ENCODE results near the gene CASP1. TPM values are rescaled to one million over a fixed set of nuclear protein-coding genes. Genes with fewer than 3 reads are reported as not detected.
"Not testable (repeated sequence)": the region's sequence is repeated elsewhere in the genome, so short reads cannot be mapped to it uniquely, and the experiment has no call there.

The CASP1 gene
- total RNA-seq, 1 donor from 2014 or later: 2.9 TPM

DNA sequence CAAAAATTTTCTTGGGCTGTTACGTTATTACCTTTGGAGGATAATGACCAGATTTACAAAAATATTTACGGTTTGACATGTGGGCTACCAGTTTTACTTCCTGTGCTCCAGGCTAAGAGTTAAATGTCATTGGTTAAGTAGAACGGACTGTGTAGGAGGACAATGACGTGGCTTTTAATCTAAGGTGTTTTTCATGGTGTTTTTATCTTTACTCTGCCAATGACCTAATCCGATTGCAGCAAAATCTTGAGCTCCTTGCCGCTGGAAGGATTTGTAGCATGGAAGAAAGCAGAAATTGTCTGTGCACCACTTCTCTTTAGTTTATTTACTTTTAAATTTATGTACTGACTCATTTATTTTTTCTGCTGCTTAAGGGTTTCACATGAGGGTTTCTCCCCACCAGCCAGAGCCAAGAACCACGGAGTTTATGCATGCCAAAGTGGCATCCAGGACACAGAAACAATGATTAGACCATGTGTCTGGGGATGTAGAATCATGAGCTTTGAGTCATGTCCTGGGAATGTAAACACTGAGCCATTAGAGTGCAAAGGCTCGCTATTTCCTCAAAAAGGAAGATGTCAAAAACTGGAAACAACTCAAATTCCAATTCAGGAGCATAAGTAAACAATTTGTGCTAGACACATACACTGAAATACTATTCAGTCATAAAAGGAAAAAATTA is 12.1 kb upstream of the CASP1 start:
- peak; percentile 85 for DNase-seq (ENCODE audit: low read depth)

DNA sequence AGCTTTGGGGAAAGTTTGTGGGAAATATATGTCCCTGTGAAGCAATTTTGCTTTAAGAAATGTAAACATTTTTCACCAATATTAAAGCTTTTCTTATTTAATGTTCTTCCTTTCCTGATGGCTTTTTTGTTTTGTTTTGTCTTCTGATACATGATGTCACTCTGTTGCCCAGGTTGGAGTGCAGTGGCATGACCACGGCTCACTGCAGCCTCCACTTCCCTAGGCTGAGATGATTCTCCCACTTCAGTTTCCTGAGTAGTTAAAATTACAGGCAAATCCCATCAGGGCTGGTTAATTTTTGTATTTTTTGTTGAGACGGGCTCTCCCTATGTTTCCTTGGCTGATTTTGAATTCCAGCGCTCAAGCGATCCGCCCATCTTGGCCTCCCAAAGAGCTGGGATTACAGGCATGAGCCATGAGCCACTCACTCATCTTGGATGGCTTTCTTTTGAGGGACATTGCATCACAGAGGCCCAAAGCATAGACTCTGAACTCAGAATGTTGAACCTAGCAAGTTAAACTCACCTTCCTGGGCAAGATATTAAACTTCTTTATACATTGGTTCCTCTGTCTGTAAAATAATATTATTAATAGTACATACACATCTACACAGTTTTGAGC is 10.8 kb upstream of the CASP1 start:
- DNase-seq (ENCODE audit: low read depth): no peak

DNA sequence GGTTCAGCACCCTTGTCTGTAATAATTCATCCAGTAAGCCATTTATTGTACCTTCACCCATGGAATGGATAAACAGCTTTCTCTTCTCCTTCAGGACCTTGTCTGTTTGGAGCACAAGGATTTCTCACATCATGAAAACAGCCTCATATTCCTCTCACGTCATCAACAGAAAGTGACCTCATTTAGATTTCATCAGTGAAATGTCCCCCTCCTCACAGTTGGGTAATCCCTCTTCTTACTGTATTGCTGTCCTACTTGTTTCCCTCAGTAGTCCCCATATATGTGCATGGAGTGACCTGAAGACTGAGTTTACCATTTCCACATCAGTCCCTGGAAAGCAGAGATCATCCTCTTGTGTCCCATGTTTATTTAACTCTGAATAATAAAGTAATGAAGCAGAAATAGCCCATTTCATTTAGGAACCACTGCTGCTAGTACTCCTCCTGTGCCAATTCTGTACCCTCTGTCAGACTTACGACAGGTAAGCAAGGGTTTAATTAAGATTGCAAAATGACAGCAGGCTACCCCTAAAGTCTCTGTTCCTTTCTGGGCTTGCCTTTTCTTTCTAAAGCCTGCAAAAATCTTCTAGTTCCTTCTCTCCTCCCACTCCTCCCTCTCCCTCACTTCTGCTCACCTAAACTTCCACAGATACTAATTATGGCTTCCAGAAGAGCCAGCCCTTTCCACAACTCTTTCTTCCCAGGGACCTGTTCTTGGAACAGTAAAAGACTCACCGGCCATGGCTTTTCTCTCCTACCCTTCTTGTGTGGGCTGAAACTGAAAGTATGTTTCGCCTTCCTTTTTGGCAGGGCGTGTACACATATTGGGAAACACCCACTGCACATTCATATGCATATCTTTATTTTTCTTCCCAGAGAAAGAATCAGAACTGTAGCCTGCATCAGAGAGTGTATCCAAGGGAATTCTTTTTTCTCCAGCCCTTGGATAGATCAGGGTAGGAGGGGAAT is 9.9 kb upstream of the CASP1 start, which contains the start of gene CARD16:
Gene CARD16, minus strand, starts transcription at position 779 of the 968 bp plus-strand sequence. Its CDS starts 38 bp downstream, at position 741.
- not testable (repeated sequence) for DNase-seq (ENCODE audit: low read depth)

DNA sequence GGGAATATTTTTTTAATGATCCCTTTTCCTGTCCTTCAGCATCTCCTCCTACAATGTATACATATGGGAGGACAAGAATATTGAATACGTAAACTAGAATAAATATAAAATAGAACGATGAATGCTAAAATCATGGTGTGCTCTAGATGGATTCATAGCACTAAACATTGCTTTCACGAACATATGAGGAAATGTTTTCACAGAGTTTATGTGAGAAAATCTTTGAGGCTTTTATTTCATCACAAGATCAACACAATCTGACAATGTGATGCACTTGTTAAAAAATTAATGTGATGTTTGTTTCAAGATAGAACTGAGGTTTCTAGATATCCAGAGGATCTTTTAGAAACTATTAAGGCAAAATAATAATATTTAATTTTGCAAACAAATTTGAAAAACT is 7.2 kb upstream of the CASP1 start:
- no peak for DNase-seq (ENCODE audit: low read depth)

DNA sequence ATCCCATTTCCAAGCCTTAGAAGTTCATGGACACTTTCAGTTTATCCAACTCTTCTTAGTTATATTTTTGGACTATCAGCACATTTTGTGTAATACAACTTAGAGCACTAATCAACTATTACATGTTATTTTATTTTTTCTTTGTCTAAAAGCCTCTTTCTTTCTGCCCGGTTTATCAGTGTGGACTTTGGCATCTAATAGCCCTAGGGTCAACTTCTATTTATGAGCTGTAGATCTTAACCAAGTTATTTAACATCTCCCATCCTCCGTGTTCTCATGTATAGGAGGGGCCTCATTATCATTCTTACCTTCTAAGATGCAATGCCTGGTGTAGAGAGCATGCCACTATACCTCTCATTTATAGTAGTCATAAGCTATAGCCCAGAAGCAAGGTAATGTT is 5.8 kb upstream of the CASP1 start:
- no peak for DNase-seq (ENCODE audit: low read depth)

DNA sequence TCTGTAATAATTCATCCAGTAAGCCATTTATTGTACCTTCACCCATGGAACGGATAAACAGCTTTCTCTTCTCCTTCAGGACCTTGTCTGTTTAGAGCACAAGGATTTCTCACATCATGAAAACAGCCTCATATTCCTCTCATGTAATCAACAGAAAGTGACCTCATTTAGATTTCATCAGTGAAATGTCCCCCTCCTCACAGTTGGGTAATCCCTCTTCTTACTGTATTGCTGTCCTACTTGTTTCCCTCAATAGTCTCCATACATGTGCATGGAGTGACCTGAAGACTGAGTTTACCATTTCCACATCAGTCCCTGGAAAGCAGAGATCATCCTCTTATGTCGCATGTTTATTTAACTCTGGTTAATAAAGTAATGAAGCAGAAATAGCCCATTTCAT is 556 bp downstream of the CASP1 start:
- not testable (repeated sequence) for DNase-seq (ENCODE audit: low read depth)

DNA sequence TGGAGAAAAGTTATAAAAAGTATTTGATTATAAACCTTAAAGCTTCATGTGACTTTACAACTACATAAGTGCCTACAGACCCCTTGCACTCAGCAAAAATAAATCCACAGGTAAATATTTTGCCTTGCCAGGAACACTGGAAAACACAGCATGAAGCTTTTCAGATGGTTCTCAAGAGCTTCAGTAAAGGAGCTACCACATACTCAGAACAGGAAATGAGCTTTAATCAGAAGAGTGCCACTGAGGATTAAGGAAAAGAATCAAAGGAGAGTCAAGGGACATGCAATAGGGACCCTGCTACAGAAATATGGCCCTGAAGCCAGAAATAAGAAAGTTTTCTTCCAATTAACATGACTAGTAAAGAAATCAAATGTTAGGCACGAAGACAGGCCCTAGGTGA is 1.2 kb downstream of the CASP1 start:
- DNase-seq (ENCODE audit: low read depth): no peak

DNA sequence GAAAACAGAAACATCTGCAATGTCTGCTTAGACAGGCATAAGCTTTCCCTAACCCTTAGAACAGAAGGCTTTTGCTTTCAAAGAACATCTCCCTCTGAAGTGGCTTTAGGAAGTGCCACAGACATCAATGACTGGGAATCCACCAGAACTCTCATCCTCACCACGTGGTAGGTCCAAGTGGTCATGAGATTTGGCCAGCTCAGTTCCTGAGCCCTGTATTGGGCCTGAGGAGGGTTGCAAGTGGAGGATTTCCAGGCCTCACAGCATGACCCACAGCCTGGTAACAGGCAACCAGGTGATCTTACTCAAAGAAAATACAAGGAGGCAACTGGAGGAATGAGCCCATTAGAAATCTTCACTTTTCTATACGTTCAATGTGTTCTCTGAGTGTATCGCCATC is 1.6 kb downstream of the CASP1 start:
- DNase-seq (ENCODE audit: low read depth): no peak

DNA sequence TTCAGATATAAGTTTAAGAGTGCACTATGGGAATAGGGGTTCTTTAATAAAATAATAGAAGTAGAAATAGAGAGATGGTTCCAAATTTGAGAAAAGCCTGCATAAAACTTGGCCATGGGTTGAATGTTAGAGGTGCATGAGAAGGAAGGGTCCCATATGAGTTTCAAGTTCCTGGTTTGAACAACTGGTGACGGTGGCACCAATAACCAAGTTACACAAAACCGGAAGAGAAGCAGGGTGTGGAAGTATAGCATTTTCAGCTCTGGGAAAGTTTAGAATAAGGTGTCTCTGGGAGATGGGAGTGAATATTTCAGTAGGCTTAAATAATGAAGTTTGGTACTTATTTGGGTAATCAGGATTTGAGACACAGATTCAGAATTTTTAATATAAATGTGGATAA is 2.4 kb downstream of the CASP1 start:
- no peak for DNase-seq (ENCODE audit: low read depth)

DNA sequence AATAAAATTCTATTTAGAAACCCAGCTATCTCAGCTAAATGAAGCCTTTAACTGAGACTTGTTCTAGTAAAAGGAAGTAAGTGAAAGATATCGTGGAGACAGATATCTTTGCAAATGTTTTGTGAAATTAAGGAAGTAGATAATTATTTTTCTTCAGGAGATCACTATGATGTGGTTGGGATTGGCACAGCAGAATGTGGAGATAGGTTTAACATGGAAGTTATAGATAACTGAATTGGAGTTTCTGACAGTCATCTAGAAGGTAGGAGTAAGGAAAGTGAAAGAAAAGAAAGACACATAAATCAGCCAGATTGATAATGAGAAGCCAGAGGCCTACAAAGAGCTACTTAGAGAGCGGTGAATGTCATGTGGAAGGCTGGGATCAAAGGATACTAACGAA is 7.3 kb downstream of the CASP1 start:
- no peak for DNase-seq (ENCODE audit: low read depth)

DNA sequence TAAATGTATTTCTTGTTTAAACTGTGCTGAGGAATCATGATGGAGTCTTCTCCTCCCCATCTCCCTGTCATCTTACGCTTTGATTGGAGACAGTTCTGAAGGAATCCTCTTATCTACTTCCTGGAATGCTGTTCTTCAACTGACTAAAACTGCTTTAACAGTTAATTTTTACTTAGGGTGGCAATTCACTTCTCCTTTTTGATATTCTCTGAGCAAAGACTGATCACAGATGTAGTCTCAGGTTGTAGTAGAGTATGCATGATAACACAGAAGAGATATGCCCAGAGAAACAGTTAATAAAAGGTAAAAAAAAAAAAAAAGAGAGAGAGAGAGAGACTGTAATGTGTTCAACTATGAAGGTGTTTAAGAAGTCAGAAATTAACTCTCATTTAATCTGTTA is 10.6 kb downstream of the CASP1 start:
- no peak for DNase-seq (ENCODE audit: low read depth)

DNA sequence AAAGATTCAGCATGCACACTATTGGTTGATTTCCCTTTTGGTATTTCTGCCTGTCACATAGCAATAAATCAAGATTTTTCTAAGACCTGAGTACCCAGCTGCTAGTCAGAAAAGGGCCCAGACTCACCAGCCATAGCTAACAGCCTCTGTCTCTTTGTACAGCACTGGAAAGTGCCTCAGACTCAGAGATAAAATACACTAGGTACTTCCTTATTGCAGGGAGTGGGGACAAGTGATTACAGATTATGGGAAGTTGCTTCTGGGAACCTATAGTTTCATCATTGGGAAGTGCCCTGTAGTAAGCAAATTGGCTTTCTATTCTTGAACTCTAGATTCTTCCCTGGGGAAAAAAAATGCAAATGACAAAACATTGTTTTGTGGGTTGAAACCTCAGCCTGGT is 11.9 kb downstream of the CASP1 start, which contains the start of gene CASP5:
Gene CASP5, minus strand, starts transcription at position 166 of the 400 bp plus-strand sequence. Its CDS starts 32 bp downstream, at position 134.
- DNase-seq (ENCODE audit: low read depth): no peak

DNA sequence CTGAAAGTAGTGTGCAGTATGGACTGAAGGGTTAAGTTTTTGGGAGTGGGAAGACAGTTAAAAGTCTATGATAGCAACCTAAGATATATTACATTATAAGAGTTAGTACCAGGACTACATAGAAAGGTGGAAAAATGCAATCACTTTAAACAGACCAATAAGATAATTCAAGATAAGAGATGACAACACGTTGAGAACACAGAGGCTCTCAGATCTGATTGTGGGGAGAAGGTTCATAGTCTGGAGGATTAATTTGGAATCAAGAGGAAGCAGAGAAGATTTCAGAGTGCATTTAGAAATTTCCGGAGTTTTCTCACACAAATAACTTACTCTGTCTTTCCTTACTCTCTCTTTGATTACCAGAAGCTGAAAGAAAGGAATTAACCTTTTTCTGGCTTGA is 12.4 kb downstream of the CASP1 start:
- no peak for DNase-seq (ENCODE audit: low read depth)

DNA sequence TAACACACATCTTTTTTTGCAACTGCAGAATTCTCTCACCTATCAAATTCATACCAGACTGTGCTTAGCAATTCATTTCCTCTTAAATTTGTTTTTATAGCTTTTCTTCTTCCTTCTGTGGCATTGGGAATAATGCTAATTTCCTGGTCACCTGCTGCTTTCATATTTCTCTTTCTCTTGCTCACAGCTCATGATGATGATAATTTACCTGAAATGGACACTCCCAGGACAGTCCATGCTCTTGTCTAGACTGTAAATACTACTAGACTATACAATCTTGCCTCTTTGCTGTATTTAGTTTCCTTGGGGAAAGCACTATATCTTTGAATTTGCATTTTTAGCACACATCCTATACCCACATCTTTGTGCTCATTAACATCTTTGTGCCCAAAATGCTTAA is 27.5 kb downstream of the CASP1 start:
- no peak for DNase-seq (ENCODE audit: low read depth)

DNA sequence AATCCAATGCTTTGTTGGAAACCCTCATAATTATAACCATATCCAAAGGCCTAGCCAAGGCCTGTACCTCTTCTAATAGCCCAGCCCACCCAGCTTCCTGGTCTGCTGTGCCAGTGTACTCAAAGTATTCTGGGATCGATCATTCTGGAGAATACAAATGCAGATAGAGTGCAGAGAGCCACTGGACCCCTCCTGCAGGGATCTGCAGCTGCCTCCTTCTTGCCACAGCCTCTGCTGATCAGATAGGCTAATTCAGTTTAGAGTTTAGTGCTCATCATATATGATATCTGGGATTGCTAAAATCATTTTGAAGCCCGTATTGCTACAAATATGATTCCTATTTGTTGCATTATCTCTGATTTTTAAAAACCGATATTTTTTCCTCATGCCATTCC is 29.5 kb downstream of the CASP1 start:
- no peak for DNase-seq (ENCODE audit: low read depth)

DNA sequence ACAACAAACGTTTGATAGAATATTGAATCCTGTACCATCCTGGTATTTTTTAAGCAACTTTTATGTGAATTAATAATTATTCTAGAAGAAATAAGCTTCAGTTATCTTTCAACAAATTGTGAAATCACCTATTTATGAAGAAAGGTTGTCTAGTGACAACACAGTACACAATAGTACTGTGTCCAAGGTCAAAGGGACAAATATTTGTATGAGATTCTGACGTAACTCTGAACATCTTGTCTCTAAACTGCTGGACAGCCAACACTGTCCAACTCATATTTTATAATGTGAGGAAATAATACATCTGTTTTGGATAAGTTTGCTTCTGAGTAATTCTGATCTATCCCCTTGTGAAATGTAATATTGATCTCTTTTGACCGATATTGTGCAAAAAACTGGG is 30.9 kb downstream of the CASP1 start:
- no peak for DNase-seq (ENCODE audit: low read depth)

DNA sequence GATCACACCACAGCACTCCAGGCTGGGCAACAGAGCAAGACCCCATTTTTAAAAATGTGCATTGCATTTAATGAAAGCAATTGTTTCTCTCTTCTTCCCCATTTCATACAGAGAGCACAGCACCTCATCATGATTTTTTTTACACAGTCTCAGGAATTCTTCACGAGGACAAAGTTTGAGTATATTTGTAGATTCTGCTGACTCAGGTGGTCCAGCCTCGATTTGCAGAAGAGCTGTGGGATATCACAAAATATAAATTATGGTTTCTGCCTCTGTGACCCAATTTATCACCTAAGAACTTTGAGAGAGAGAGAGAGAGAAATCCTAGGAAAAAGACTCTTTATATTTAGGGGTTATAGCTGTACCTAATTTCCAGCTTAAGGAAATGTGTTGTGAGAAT is 31.8 kb downstream of the CASP1 start:
- no peak for DNase-seq (ENCODE audit: low read depth)

DNA sequence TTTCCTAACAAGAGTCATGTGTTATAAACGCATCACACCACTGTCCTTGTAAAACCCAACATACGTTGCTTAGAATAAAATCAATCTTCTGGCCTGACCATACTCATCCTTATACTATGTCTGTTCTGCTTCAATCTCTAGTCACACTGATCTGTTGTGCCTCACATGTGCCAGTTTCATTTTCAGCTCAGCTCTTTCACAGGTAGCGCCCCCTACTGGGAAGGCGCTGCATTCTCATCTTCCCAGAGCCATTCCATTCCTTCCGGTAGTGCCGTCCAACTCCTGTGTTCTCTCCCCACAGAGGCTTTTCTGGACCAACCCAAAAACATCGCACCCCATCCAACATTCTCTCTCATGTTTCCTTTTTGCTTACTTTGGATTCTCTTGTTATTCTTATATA is 34.1 kb downstream of the CASP1 start:
- no peak for DNase-seq (ENCODE audit: low read depth)

DNA sequence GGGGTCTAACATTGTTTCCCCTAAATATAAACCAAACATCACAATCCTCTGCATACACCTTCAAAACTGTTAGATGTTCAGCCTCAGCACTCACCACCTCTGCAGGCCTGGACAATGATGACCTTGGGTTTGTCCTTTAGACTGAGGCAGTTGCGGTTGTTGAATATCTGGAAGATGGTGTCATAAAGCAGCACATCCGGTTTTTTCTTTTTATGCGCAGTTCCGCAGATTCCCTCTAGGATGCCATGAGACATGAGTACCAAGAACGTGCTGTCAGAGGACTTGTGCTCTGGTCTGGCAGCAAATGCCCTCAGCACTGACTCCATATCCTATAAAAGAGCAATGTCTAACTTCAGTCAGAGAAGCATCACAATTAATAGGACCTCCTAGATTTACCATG is 34.8 kb downstream of the CASP1 start:
- peak; percentile 20 for DNase-seq (ENCODE audit: low read depth)

DNA sequence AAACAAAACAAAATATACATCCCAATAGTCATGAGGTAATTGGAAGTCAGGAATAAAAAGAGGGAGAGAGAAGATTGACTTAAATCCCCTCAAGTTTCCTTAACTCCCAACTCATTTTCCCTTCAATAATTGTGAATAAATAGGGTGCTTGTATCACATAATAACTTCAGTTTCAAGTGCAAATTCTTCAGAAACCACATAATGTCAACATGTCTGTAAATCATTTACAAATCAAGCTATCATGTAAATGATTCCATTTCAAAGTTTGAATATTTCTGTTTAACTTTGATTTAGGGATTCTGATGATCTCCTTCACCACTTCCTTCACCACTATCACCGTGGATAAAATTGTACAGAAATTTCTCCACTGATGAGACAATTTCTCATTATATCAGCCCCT is 35.2 kb downstream of the CASP1 start:
- DNase-seq (ENCODE audit: low read depth): no peak

DNA sequence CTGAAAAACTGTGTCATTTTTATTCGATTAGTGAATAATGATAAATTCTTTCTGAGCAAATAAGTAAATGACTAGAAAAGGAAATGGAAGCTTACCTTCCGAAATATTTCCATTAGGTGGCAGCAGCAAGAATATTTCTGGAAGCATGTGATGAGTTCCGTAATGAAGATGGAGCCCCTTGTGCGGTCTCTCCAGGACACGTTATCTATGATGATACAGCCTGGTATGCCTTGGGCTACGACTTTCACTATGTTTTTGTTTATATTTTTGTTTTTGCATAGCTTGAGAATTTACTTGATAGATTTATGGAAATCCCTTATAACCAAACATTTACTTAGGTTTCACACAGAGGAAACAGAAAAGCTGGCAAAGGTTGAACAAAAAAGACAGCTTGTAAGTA is 37.7 kb downstream of the CASP1 start:
- peak; percentile 41 for DNase-seq (ENCODE audit: low read depth)

DNA sequence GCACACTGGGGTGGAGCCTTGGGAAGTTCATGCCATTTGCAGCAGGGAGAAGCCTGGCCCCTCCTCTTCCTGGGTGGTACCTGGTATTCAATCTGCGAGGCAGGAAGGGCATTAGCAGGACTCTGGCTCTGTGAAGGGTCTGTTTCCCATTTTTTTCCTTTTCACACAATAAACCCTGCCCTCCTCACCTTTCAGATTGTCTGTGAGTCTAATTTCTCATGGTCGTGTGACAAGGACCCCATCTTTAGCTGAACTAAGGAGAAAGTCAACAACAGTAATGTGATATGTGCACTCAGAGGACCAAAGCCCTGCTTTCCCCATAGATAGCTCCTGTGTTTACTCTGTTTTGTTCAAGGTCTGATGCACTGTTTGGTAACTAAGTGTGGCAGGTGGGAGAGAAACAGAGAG is 39.9 kb downstream of the CASP1 start:
- DNase-seq (ENCODE audit: low read depth): no peak

All from myocyte (in vitro differentiated cells).